HCT116 (cell line): ENCODE data around the gene SKAP1. TPM values are rescaled to one million over a fixed set of nuclear protein-coding genes. Genes with fewer than 3 reads are reported as not detected.
"Not testable (repeated sequence)": the region's sequence is repeated elsewhere in the genome, so short reads cannot be mapped to it uniquely, and the experiment has no call there.

Experiments used
- ATAC-seq: fragments of 200-7000 bp; cut with Tn5 transposase; 2 replicates; pipeline ENCODE4 v1.9.1; 2020; ENCODE audit warnings: mild to moderate bottlenecking, moderate library complexity
- BruUV-seq: library from RNA; stranded (reverse); fragments of 400-500 nt; replicated peaks from 2 replicates; lab custom pipeline; 2021; lab: Mats Ljungman, UMichigan
- CTCF ChIA-PET: fragments of 300-600 bp; sonication (Branson Sonifier 250); formaldehyde crosslinking; loops from one replicate; lab custom pipeline; 2021; ENCODE audit warnings: antibody characterized with exemption; lab: Charles Lee
- POLR2A ChIA-PET: fragments of 300-600, 350-600 bp; sonication (Branson Sonifier 250); formaldehyde crosslinking; loops from one replicate; lab custom pipeline; 2021; ENCODE audit warnings: antibody characterized with exemption; lab: Charles Lee
- RAD21 ChIA-PET, 2 experiments: fragments of 300-600 bp; sonication (Branson Sonifier 250); formaldehyde crosslinking; loops; one replicate each; lab custom pipeline; 2023; ENCODE audit warnings: low total read pairs in 2 of 2; ENCODE audit not compliant: uncharacterized antibody in 2 of 2, unreplicated experiment in 2 of 2, low non-redundant PET in 1 of 2; lab: Charles Lee
- DNase-seq: peaks from one replicate; pipeline ENCODE4 v3.0.0-alpha.2; 2010; ENCODE audit warnings: low read depth, low spot score
- H2AFZ ChIP-seq: fragments of 200-600 bp; shearing (Covaris generic), sonication (generic); 2 replicates; pipeline ENCODE4 v1.6.1; 2017; ENCODE audit warnings: low read depth, mixed run types, mixed read lengths, antibody characterized with exemption, low read length; ENCODE audit not compliant: poor library complexity, severe bottlenecking
- H3K27ac ChIP-seq: 2 replicates; pipeline ENCODE4 v1.5.1; 2012; ENCODE audit warnings: low read depth, low read length
- H3K27me3 ChIP-seq: fragments of 200-600 bp; sonication (generic); 2 replicates; pipeline ENCODE4 v1.6.1; 2016; ENCODE audit warnings: mixed run types, low read length, mixed read lengths; ENCODE audit not compliant: insufficient read depth
- H3K36me3 ChIP-seq, 2 experiments: fragments of 200-500 bp in 1 of 2; fragments of 200-600 bp in 1 of 2; sonication (Bioruptor generic) in 1 of 2; sonication (generic) in 1 of 2; 2 replicates each; pipeline versions ENCODE4 v1.5.1 to v1.6.1; 2014 to 2016; ENCODE audit warnings: low read length in 2 of 2, inconsistent platforms in 1 of 2, mixed read lengths in 1 of 2, mixed run types in 1 of 2; ENCODE audit not compliant: insufficient read depth in 2 of 2, control insufficient read depth in 1 of 2
- H3K4me1 ChIP-seq, 2 experiments: fragments of 200-600 bp in 1 of 2; sonication (generic) in 1 of 2; 2 replicates each; pipeline versions ENCODE4 v1.5.1 to v1.6.1; 2012 to 2017; ENCODE audit warnings: low read length in 2 of 2, inconsistent platforms in 1 of 2, mild to moderate bottlenecking in 1 of 2, mixed read lengths in 1 of 2, mixed run types in 1 of 2, moderate library complexity in 1 of 2; ENCODE audit not compliant: insufficient read depth in 2 of 2, control insufficient read depth in 1 of 2
- H3K4me2 ChIP-seq: fragments of 200-600 bp; sonication (generic); 2 replicates; pipeline ENCODE4 v1.6.1; 2017; ENCODE audit warnings: mixed run types, low read length, mixed read lengths
- H3K4me3 ChIP-seq, 2 experiments: fragments of 200-600 bp in 1 of 2; sonication (generic) in 1 of 2; replicated peaks in 1 of 2; 2 replicates each; pipeline ENCODE4 v1.5.1; 2011 to 2016; ENCODE audit warnings: low read length in 2 of 2, control low read depth in 1 of 2, low read depth in 1 of 2, mild to moderate bottlenecking in 1 of 2, mixed read lengths in 1 of 2, mixed run types in 1 of 2
- H3K79me2 ChIP-seq: fragments of 200-600 bp; sonication (generic); 2 replicates; pipeline ENCODE4 v1.6.1; 2017; ENCODE audit warnings: mild to moderate bottlenecking, mixed run types, low read length, moderate library complexity, mixed read lengths; ENCODE audit not compliant: insufficient read depth
- H3K9ac ChIP-seq: fragments of 200-600 bp; sonication (generic); 2 replicates; pipeline ENCODE4 v1.6.1; 2016; ENCODE audit warnings: low read length, mixed read lengths
- H3K9me2 ChIP-seq: fragments of 200-600 bp; sonication (generic), shearing (Covaris generic); 2 replicates; pipeline ENCODE4 v1.6.1; 2017; ENCODE audit warnings: mixed run types, mild to moderate bottlenecking, moderate library complexity; ENCODE audit not compliant: insufficient read depth
- H3K9me3 ChIP-seq, 2 experiments: fragments of 200-500 bp in 1 of 2; fragments of 200-600 bp in 1 of 2; sonication (Bioruptor generic) in 1 of 2; sonication (generic) in 1 of 2; 2 replicates each; pipeline ENCODE4 v1.6.1; 2014 to 2017; ENCODE audit warnings: low read length in 2 of 2, mixed read lengths in 2 of 2, inconsistent platforms in 1 of 2, low read depth in 1 of 2, mild to moderate bottlenecking in 1 of 2, mixed run types in 1 of 2, moderate library complexity in 1 of 2; ENCODE audit not compliant: control insufficient read depth in 1 of 2, insufficient read depth in 1 of 2
- H4K20me1 ChIP-seq: fragments of 200-600 bp; sonication (generic), shearing (Covaris generic); 2 replicates; pipeline ENCODE4 v1.6.1; 2017; ENCODE audit warnings: mixed run types, mild to moderate bottlenecking, moderate library complexity; ENCODE audit not compliant: insufficient read depth
- CEBPB ChIP-seq: IDR thresholded peaks from 2 replicates; pipeline ENCODE4 v1.6.1; 2012; ENCODE audit warnings: low read depth
- SIN3A ChIP-seq: IDR thresholded peaks from 2 replicates; pipeline ENCODE4 v1.6.1; 2012; ENCODE audit warnings: low read depth
- SP1 ChIP-seq: IDR thresholded peaks from 2 replicates; pipeline ENCODE4 v1.6.1; 2012; ENCODE audit warnings: low read depth
- SRF ChIP-seq: IDR thresholded peaks from 2 replicates; pipeline ENCODE4 v1.6.1; 2012; ENCODE audit warnings: low read depth
- intact Hi-C: fragments of 100-400 bp; cut with micrococcal nuclease; formaldehyde crosslinking; loops from 2 replicates; pipeline ENCODE4 v1.10.0; 2022
- total RNA-seq: library from RNA; stranded (reverse); gene quantifications from one replicate; pipeline ENCODE4 v1.2.1, GENCODE V29; 2021; ENCODE audit not compliant: unreplicated experiment
- TF ChIP-seq, protein P1 (sequence below): IDR thresholded peaks from 2 replicates; pipeline ENCODE4 v1.6.1; 2012
- TF ChIP-seq, protein P2 (sequence below), 3 experiments: fragments of 200-600 bp in 1 of 3; sonication (generic) in 1 of 3; IDR thresholded peaks in 2 of 3; conservative IDR thresholded peaks in 1 of 3; 2 replicates each; pipeline ENCODE4 v1.5.1; 2012 to 2017; ENCODE audit warnings: low read depth in 2 of 3, low read length in 2 of 3, antibody characterized with exemption in 1 of 3, borderline replicate concordance in 1 of 3, control low read depth in 1 of 3, mild to moderate bottlenecking in 1 of 3, mixed read lengths in 1 of 3, mixed run types in 1 of 3, moderate library complexity in 1 of 3; ENCODE audit not compliant: insufficient read depth in 1 of 3

Gene SKAP1
- total RNA-seq, 1 experiment from 2014 or later: 12.4 TPM

DNA sequence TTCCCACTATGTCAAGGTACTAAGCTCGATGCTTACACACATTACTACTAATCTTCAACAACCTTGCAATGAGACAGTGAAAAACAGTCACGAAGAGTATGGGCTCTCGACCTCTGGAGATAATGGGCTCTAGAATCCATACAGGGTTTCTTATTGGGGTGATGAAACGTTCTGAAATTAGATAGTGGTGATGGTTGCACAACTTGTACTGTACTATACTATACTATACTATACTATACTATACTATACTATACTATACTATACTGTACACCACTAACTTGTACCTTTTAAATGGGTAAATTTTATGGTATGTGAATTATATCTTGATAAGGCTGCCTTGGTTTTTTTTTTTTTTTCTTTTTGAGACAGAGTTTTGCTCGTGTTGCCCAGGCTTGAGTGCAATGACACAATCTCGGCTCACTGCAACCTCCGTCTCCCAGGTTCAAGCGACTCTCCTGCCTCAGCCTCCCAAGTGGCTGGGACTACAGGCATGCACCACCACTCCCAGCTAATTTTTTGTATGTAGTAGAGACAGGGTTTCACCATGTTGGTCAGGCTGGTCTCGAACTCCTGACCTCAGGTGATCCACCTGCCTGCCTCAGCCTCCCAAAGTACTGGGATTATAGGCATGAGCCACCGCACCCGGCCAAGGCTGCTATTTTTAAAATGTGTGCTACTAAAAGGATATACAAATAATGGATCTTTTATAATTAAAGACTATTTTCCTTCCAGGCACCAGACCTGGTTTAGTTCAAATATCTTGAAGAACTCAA, 69.0 kb downstream of the SKAP1 start:
- 0 out of 2 replicates have a peak, but pooled peaks have one; percentile 37 for TF ChIP-seq CEBPB
- H3K36me3 ChIP-seq, BruUV-seq, H2AFZ ChIP-seq, H4K20me1 ChIP-seq, ATAC-seq, H3K4me1 ChIP-seq, H3K27me3 ChIP-seq, H3K27ac ChIP-seq, H3K9me3 ChIP-seq, intact Hi-C loops, DNase-seq, H3K9ac ChIP-seq, H3K4me3 ChIP-seq, H3K9me2 ChIP-seq, RAD21 ChIA-PET, H3K79me2 ChIP-seq, POLR2A ChIA-PET, H3K4me2 ChIP-seq: not testable (repeated sequence)
- CTCF ChIA-PET: interaction anchor here (4.7 kb wide), 1 partner anchor 9 kb away, joined by 52 read pairs; no protein-coding TSS in a partner anchor

DNA sequence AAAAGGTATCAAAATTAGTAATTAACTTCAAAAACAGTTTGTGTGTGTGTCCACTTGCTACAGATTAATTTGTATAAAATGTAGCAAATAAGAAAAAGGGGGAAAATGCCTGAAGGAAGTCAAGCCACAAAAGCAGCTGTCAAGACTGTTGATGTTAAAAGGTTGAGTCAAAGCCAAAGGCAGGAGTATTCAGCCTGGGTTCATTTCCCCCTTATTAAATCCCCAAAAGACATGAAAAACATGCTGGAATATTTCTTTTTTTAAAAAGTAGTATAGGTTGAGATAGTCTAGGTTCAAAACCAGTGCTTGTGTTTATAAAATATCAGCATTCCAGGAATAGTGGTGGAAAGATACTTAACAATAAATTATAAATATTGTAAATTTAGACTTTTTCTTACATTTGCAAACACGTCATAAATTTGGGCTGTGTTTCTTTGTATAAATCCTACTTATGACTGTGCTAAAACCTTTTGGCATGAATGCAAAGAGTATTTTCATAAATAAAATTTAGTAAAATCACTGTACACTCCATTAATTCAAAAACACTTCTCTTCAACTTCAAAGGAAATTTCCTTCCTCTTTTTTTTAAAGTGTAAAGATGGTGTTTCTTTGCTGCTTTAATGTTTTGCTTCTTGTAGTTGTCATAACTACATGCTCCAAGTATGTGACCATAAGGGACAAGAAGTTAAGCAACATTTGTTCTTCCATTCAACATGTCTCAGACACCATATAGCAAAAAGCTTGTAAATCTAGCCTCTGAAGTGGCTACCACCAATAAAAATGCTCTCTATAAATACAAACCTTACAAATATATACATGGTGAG, 72.0 kb downstream of the SKAP1 start:
- ChIA-PET RAD21 (no interaction called here), POLR2A (no interaction called here), CTCF (interaction anchor here (1.3 kb wide), 1 partner anchor 22 kb away, joined by 6 read pairs; no protein-coding TSS in a partner anchor)
- ATAC-seq: no peak
- Histone ChIP-seq H3K4me3 (no peak overlapping the region), H3K9me2 (no peaks in the 10 kb centered on the region), H3K4me1 (no peaks in the 10 kb centered on the region), H3K9me3 (no peaks in the 10 kb centered on the region), H3K27ac (no peak overlapping the region), H3K9ac (no peak overlapping the region), H4K20me1 (no peaks in the 10 kb centered on the region), H3K4me2 (no peak overlapping the region), H3K36me3 (no peaks in the 10 kb centered on the region), H2AFZ (peak overlapping the region; percentile 19), H3K27me3 (no peaks in the 10 kb centered on the region), H3K79me2 (no peaks in the 10 kb centered on the region)
- intact Hi-C loops: no loop called here
- TF ChIP-seq SIN3A (no peak), SP1 (no peak), SRF (no peak)
- TF ChIP-seq, protein P1, sequence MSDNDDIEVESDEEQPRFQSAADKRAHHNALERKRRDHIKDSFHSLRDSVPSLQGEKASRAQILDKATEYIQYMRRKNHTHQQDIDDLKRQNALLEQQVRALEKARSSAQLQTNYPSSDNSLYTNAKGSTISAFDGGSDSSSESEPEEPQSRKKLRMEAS: no peak
- TF ChIP-seq, protein P2, sequence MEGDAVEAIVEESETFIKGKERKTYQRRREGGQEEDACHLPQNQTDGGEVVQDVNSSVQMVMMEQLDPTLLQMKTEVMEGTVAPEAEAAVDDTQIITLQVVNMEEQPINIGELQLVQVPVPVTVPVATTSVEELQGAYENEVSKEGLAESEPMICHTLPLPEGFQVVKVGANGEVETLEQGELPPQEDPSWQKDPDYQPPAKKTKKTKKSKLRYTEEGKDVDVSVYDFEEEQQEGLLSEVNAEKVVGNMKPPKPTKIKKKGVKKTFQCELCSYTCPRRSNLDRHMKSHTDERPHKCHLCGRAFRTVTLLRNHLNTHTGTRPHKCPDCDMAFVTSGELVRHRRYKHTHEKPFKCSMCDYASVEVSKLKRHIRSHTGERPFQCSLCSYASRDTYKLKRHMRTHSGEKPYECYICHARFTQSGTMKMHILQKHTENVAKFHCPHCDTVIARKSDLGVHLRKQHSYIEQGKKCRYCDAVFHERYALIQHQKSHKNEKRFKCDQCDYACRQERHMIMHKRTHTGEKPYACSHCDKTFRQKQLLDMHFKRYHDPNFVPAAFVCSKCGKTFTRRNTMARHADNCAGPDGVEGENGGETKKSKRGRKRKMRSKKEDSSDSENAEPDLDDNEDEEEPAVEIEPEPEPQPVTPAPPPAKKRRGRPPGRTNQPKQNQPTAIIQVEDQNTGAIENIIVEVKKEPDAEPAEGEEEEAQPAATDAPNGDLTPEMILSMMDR (IDR thresholded peaks at IDR 0.05 in 2 of 3, conservative IDR thresholded peaks at IDR 0.05 in 1 of 3; ENCODE audit: borderline replicate concordance in 1 of 3, insufficient read depth in 1 of 3, low read depth in 2 of 3, low read length in 2 of 3): no peak
- DNase-seq: no peak
- no TSS peak for BruUV-seq
